ENCODE results near the gene RNF148. TPM values are rescaled to one million over a fixed set of nuclear protein-coding genes. Genes with fewer than 3 reads are reported as not detected.

Gene RNF148
- total RNA-seq (1 to 10 TPM in 4 of 6 donors, under 1 TPM in 2; 0.67 to 1.7 (median 1.2) TPM), polyA plus RNA-seq (under 1 TPM; 0.28 to 0.34 TPM)

DNA sequence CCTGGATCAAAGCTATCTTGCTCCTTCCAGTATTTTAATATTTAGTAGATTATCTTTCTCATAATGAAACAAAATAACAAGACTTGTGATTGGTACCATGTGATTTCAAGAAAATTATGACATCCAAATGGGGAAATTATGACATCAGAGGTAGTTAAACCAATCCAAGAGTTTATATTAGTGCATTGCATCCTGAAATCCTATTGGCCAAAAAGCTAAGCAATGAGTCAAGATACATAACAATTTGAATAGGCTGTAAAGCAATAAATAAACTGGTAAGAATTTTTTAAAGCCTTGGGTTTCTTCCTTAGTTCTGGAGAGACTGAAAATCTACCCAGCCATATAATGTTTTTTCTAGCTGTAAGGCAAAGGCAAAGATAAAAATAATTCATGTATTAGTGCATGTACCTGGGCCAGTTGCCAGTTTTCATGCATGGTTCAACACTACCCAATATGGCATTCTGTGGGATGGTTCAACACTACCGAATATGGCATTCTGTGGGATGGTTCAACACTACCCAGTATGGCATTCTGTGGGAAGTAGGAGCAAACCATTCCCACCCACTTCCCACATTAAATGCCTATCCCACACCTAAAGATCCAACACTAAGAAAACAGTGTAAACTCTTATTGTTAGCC is at the start of gene RNF148:
Gene RNF148 (minus strand): TSS at position 51 of the 639 bp plus-strand sequence. CDS start 172 bp downstream, outside the sequence.
- Histone ChIP-seq H3K4me3 (no peak within 1 kb of the TSS), H3K27ac (no peak within 1 kb of the TSS), H3K9me3 (no peaks in the 10 kb centered on the region), H3K4me1 (peaks cover 0 to 6% (median 0%) of the 10 kb centered on the region in 3 donors), H3K36me3 (no peaks in the 10 kb centered on the region), H3K27me3 (no peaks in the 10 kb centered on the region)
- no peak for DNase-seq
- no peak for ATAC-seq
- FAIRE-seq: no peak
- intact Hi-C loops (cut with DNase I): no loop called here
- 86 to 96% methylated on average over 1 of the region's 1 CpG for WGBS, 2 donors
- no peak for TF ChIP-seq CTCF (IDR thresholded peaks at IDR 0.05)

GRCh38 chr7:122750389-122750788 is 47.7 kb upstream of the RNF148 start:
- peaks cover 0 to 3% (median 0%) of the 10 kb centered on the region in 3 donors for H3K4me1 ChIP-seq
- no peak for TF ChIP-seq CTCF (IDR thresholded peaks at IDR 0.05)
- no peaks in the 10 kb centered on the region for H3K36me3 ChIP-seq
- no peak overlapping the region for H3K27ac ChIP-seq
- H3K4me3 ChIP-seq: no peak overlapping the region
- H3K9me3 ChIP-seq: no peaks in the 10 kb centered on the region
- FAIRE-seq (no peak), DNase-seq (no peak), ATAC-seq (no peak)
- no peaks in the 10 kb centered on the region for H3K27me3 ChIP-seq
- intact Hi-C loops (cut with DNase I): no loop called here
- WGBS, 2 donors: 94 to 98% methylated on average over 2 of the region's 2 CpGs

DNA sequence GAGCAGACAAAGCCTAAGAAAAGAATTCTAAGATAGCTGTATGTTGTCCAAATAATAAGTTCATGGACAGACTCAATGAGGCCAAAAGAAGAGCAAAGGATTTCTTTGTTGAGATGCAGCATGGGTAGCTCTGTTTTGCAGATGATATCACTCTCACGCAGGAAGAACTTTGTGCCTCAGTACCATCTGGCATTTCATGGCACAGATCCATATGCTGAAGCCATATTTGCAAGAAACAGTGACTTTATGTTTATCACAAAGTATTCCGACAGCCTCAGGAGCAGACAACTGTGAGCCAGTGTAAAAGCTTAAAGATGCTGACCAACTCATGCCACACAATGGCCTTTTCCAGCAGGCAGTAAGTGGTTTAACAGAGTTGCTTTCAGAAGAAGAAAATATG is 45.5 kb upstream of the RNF148 start:
- TF ChIP-seq CTCF (IDR thresholded peaks at IDR 0.05): no peak
- FAIRE-seq: no peak
- WGBS, 2 donors: 58 to 67% methylated on average over 2 of the region's 2 CpGs

GRCh38 chr7:122746948-122747347 is 44.2 kb upstream of the RNF148 start:
- ATAC-seq (no peak), DNase-seq (no peak), FAIRE-seq (no peak)
- H3K27me3 ChIP-seq: no peaks in the 10 kb centered on the region
- H3K9me3 ChIP-seq: no peaks in the 10 kb centered on the region
- TF ChIP-seq CTCF (IDR thresholded peaks at IDR 0.05): no peak
- no peak overlapping the region for H3K27ac ChIP-seq
- H3K36me3 ChIP-seq: no peaks in the 10 kb centered on the region
- WGBS, 2 donors: 81 to 86% methylated on average over 2 of the region's 2 CpGs
- no peaks in the 10 kb centered on the region for H3K4me1 ChIP-seq
- intact Hi-C loops (cut with DNase I): no loop called here
- no peak overlapping the region for H3K4me3 ChIP-seq

More for the DNA sequence above, 45.5 kb upstream of the RNF148 start:
- Histone ChIP-seq H3K36me3 (no peaks in the 10 kb centered on the region), H3K27ac (no peak overlapping the region), H3K4me3 (no peak overlapping the region), H3K4me1 (peaks cover 0 to 3% (median 0%) of the 10 kb centered on the region in 3 donors), H3K9me3 (no peaks in the 10 kb centered on the region), H3K27me3 (no peaks in the 10 kb centered on the region)
- intact Hi-C loops (cut with DNase I): no loop called here
- no peak for ATAC-seq
- DNase-seq: no peak

GRCh38 chr7:122743211-122743610 is 40.5 kb upstream of the RNF148 start:
- FAIRE-seq: no peak
- TF ChIP-seq CTCF (IDR thresholded peaks at IDR 0.05): no peak
- Histone ChIP-seq H3K27ac (no peak overlapping the region), H3K36me3 (no peaks in the 10 kb centered on the region), H3K9me3 (no peaks in the 10 kb centered on the region), H3K4me3 (no peak overlapping the region), H3K4me1 (peaks cover 0 to 4% (median 0%) of the 10 kb centered on the region in 3 donors), H3K27me3 (no peaks in the 10 kb centered on the region)
- intact Hi-C loops (cut with DNase I): no loop called here
- no peak for ATAC-seq
- DNase-seq: no peak

Data from pancreas (tissue), 10 donors.